GM10266 (cell line): Measurements from ENCODE around the gene HMGA1.
A peak's percentile ranks its signal among the peaks of the same experiment; 100 is the strongest.
"Not testable (repeated sequence)": the region's sequence is repeated elsewhere in the genome, so short reads cannot be mapped to it uniquely, and the experiment has no call there.

ENCODE experiments used
- DNase-seq: peaks from one replicate; pipeline ENCODE4 v3.0.0; 2012; ENCODE audit errors: extremely low spot score
- CTCF ChIP-seq: IDR thresholded peaks from 2 replicates; pipeline ENCODE4 v1.5.1; 2012; ENCODE audit warnings: mild to moderate bottlenecking, low read depth; ENCODE audit not compliant: control insufficient read depth, insufficient read depth; ENCODE audit errors: missing control alignments

Gene HMGA1

GRCh38 chr6:34240329-34241248 lies 3.9 kb downstream of the HMGA1 start:
- TF ChIP-seq CTCF, result no peak

DNA sequence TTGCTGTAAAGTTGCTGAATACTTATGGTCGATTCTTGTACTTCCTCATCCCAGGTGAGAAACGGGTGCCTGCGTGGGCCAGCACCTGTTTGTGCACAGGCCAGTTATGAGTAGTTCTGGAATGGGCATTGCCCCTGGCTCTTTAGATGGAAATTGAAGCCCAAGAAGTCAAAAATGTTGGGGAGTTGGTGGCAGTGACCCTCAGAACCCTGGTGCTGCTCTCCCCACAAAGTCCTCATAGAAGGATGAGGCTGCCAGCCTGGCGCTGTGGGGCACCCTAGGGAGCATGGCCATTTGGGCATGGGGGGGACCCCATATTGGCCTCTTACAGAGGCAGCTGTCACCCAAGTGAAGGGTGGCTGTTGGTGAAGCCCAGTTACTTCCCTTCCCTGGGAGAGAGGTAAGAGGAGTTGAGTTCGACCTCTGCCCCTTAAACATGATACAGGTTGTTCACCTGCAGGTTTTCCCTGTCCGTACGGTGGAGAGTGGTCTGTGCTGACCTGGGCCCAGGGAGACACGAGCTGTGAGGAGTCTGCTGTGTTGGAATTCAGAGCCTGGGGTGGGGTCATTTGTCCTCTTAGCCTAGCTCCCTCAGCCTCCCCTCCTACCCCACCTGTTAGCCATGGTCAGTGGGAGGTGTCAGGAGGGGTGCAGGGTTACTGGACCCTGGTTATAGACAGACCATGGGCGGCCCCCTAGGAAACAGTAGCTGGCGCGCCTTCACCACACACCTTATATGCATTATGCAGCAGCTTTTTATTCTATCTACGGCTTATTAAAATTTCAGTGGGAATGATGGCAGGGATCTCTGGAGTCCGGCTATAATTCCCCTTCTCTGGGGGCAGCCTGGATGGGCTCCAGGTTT lies 4.9 kb downstream of the HMGA1 start:
- DNase-seq, result no peak
- no peak for TF ChIP-seq CTCF

More at GRCh38 chr6:34240329-34241248, 3.9 kb downstream of the HMGA1 start:
- DNase-seq, result no peak

GRCh38 chr6:34242252-34243130 lies 5.8 kb downstream of the HMGA1 start:
- no peak for DNase-seq
- TF ChIP-seq CTCF, result no peak

DNA sequence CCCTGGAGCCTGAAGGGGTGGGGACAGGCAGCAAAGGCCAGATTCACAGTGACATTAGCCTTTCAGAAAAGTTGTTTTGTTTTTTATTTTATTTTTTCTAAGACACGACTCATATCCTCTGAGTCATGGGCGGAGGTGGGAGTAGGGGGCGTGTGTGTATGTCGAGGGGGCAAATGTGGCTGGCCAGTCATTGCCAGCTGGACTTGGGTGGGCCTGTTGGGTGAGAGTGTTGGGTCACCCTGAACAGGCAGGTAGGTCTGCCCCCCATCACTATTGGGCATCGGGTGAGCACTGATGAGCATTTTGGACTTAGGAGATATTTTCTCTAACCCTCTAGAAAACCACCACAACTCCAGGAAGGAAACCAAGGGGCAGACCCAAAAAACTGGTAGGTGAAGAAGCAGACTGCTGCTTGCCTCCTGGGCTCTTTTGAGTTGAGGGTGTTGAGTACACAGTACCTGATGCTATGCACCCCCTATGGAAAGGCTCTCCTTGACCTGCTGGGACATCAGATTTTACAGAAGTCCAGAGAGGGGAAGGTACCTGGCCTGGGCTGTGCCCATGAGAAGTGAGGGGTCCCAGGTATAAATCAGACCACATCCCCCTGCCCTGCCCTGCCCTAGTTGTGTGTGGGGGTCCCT lies 6.6 kb downstream of the HMGA1 start:
- no peak for TF ChIP-seq CTCF
- no peak for DNase-seq

- TF ChIP-seq CTCF, result peak; percentile 34
- DNase-seq, result no peak
Measured at GRCh38 chr6:34243901-34244884, 7.5 kb downstream of the HMGA1 start.

- DNase-seq, result not testable (repeated sequence)
Measured at GRCh38 chr6:34245032-34245760, 8.5 kb downstream of the HMGA1 start.

- not testable (repeated sequence) for DNase-seq
Measured at GRCh38 chr6:34245761-34246140, 9.1 kb downstream of the HMGA1 start.
